DND-41 (cell line): Measurements from ENCODE around the gene RIPOR2.

Source experiments
- ATAC-seq: fragments of 200-7000 bp; cut with Tn5 transposase; 3 replicates; pipeline ENCODE4 v1.9.1; 2021; ENCODE audit warnings: low read depth; ENCODE audit not compliant: insufficient read depth
- DNase-seq: peaks from one replicate; pipeline ENCODE4 v3.0.0-alpha.2; 2020
- H2AFZ ChIP-seq: 2 replicates; pipeline ENCODE4 v1.6.0; 2012; ENCODE audit warnings: low read depth, low read length
- H3K27ac ChIP-seq: 2 replicates; pipeline ENCODE4 v1.5.1; 2012; ENCODE audit warnings: low read length, inconsistent platforms
- H3K27me3 ChIP-seq: fragments of 200-600 bp; sonication (generic); 2 replicates; pipeline ENCODE4 v1.6.0; 2012; ENCODE audit warnings: low read length, mild to moderate bottlenecking, inconsistent platforms; ENCODE audit not compliant: insufficient read depth, poor library complexity
- H3K36me3 ChIP-seq: 2 replicates; pipeline ENCODE4 v1.5.1; 2012; ENCODE audit warnings: low read length, inconsistent platforms; ENCODE audit not compliant: insufficient read depth
- H3K4me1 ChIP-seq: 2 replicates; pipeline ENCODE4 v1.5.1; 2012; ENCODE audit warnings: mild to moderate bottlenecking, low read length; ENCODE audit not compliant: insufficient read depth
- H3K4me2 ChIP-seq: 2 replicates; pipeline ENCODE4 v1.6.0; 2012; ENCODE audit warnings: mild to moderate bottlenecking, moderate library complexity, low read length, inconsistent platforms; ENCODE audit not compliant: insufficient read depth
- H3K4me3 ChIP-seq, 2 experiments: fragments of 200-600 bp in 1 of 2; shearing (Covaris generic) in 1 of 2; 2 replicates each; pipeline ENCODE4 v1.5.1; 2012 to 2016; ENCODE audit warnings: inconsistent platforms in 2 of 2, low read length in 2 of 2, mild to moderate bottlenecking in 2 of 2, low read depth in 1 of 2, moderate library complexity in 1 of 2
- H3K79me2 ChIP-seq: 2 replicates; pipeline ENCODE4 v1.6.0; 2012; ENCODE audit warnings: low read length, inconsistent platforms; ENCODE audit not compliant: insufficient read depth
- H3K9ac ChIP-seq: 2 replicates; pipeline ENCODE4 v1.6.0; 2012; ENCODE audit warnings: low read depth, mild to moderate bottlenecking, inconsistent platforms, low read length, moderate library complexity
- H3K9me3 ChIP-seq: 2 replicates; pipeline ENCODE4 v1.5.1; 2012; ENCODE audit warnings: low read length, moderate library complexity, mild to moderate bottlenecking, inconsistent platforms; ENCODE audit not compliant: insufficient read depth, severe bottlenecking
- H4K20me1 ChIP-seq: 2 replicates; pipeline ENCODE4 v1.6.0; 2012; ENCODE audit warnings: low read length; ENCODE audit not compliant: insufficient read depth
- CTCF ChIP-seq: IDR thresholded peaks from 2 replicates; pipeline ENCODE4 v1.5.1; 2012; ENCODE audit warnings: borderline replicate concordance, low read length, moderate library complexity, mild to moderate bottlenecking; ENCODE audit not compliant: poor library complexity, severe bottlenecking; ENCODE audit errors: extremely low read depth
- EZH2 ChIP-seq: IDR thresholded peaks from 3 replicates; pipeline ENCODE4 v1.6.1; 2012; ENCODE audit warnings: borderline replicate concordance, low read depth, mild to moderate bottlenecking, moderate library complexity, low read length, inconsistent platforms; ENCODE audit not compliant: severe bottlenecking

RIPOR2 gene

GRCh38 chr6:24974182-24975171 is 38.7 kb upstream of the RIPOR2 start:
- Histone ChIP-seq H3K27ac (no peak overlapping the region), H3K36me3 (0 out of 2 replicates have a peak, but pooled peaks cover 4% of the 10 kb centered on the region), H2AFZ (no peak overlapping the region), H3K4me2 (no peak overlapping the region), H3K4me3 (no peak overlapping the region), H3K79me2 (no peaks in the 10 kb centered on the region), H3K27me3 (no peaks in the 10 kb centered on the region), H3K4me1 (no peaks in the 10 kb centered on the region), H4K20me1 (no peaks in the 10 kb centered on the region), H3K9me3 (no peaks in the 10 kb centered on the region), H3K9ac (no peak overlapping the region)
- TF ChIP-seq EZH2 (no peak), CTCF (no peak)
- no peak for ATAC-seq
- no peak for DNase-seq

GRCh38 chr6:24972311-24972958 is 36.7 kb upstream of the RIPOR2 start:
- H3K4me3 ChIP-seq, result no peak overlapping the region
- H3K4me2 ChIP-seq, result no peak overlapping the region
- H3K27ac ChIP-seq, result no peak overlapping the region
- no peaks in the 10 kb centered on the region for H3K27me3 ChIP-seq
- H3K9me3 ChIP-seq, result no peaks in the 10 kb centered on the region
- H4K20me1 ChIP-seq, result no peaks in the 10 kb centered on the region
- H3K36me3 ChIP-seq, result 0 out of 2 replicates have a peak, but pooled peaks cover 4% of the 10 kb centered on the region
- no peaks in the 10 kb centered on the region for H3K79me2 ChIP-seq
- TF ChIP-seq CTCF, result no peak
- no peak for TF ChIP-seq EZH2
- no peaks in the 10 kb centered on the region for H3K4me1 ChIP-seq
- ATAC-seq, result no peak
- H3K9ac ChIP-seq, result no peak overlapping the region
- DNase-seq, result no peak
- H2AFZ ChIP-seq, result no peak overlapping the region

GRCh38 chr6:24971067-24971466 is 35.3 kb upstream of the RIPOR2 start:
- Histone ChIP-seq H3K27ac (no peak overlapping the region), H2AFZ (no peak overlapping the region), H3K4me2 (no peak overlapping the region), H3K4me3 (no peak overlapping the region), H4K20me1 (no peaks in the 10 kb centered on the region), H3K79me2 (no peaks in the 10 kb centered on the region), H3K4me1 (no peaks in the 10 kb centered on the region), H3K9me3 (no peaks in the 10 kb centered on the region), H3K36me3 (0 out of 2 replicates have a peak, but pooled peaks cover 4% of the 10 kb centered on the region), H3K27me3 (no peaks in the 10 kb centered on the region), H3K9ac (no peak overlapping the region)
- no peak for DNase-seq
- ATAC-seq, result no peak
- TF ChIP-seq CTCF (no peak), EZH2 (no peak)
